Stimulated activated CD4-positive, alpha-beta T cell treated with anti-CD3 and anti-CD28 coated beads, Interleukin-1b, Interleukin-23, amount 100 ng/mL, for 24 hours (primary cell): ENCODE results near the gene ILDR2.

ENCODE experiments used
- DNase-seq, 4 experiments: peaks; one replicate each; pipeline ENCODE4 v3.0.0-alpha.2; 2020; ENCODE audit warnings: low read depth in 4 of 4, low spot score in 1 of 4

ILDR2 gene

DNA sequence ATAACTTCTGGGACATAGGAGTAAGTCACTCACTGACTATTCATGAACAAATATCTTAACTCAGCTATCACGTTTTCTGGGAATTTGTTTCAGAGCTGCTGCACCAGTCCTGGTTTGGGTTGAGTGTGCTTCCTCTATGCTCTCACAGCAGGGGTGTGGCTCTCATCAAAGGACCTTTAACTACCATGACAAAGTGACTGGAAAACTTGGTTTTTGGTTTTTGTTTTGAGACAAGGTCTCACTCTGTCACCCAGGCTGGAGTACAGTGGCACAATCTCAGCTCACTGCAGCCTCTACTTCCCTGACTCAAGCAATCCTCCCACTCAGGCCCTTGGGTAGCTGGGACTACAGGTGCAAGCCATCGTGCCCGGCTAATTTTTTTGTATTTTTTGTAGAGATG is 4.1 kb downstream of the ILDR2 start:
- no peak for DNase-seq

GRCh38 chr1:166969074-166969677 is 6.2 kb downstream of the ILDR2 start:
- DNase-seq: no peak

DNA sequence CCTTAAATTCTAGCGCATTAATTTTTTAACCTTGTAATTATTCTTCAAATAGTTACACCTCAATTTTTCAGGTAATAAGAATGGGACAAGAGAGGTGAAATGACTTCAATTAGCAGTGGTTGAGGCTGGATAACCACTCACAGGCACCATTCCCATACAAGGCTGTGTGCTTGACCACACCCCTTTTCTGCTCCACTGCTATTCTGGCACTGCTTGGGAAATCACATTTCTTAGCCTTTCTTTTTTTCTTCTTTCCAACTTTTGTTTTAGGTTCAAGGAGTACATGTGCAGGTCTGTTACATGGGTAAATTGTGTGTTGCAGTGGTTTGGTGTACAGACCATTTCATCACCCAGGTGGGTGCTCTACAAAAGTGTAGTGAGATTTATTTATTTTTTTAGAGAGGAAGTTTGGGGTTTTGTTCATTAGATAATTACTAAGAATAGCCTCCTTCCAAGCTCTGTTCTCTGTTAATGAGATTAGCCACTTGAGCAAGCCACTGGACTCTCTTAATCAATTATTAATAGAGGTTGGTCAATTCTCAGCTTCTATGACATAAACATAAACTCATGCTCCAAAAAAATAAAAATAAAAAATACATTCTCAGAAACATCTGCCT is 14.4 kb downstream of the ILDR2 start:
- no peak for DNase-seq

DNA sequence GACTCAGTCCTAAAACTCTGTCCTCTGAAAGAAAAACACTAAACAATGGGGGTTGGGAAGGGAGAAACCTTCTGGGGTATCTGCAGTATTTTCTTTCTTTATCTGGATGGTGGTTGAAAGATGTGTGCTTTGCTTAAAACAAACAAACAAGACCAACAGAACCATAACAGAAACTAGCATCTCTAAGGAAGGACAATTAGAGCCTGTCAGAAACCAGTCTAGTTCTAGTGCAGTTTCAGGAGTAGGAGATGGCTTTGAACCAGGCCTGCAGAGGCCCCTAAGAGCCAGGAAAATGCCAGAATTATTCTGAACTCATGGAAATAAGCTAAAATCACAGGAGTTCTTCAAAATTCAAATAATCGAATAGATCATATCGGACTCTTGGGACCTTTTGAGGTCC is 18.5 kb downstream of the ILDR2 start:
- no peak for DNase-seq

- DNase-seq: no peak
These were observed 19.1 kb downstream of the ILDR2 start for GRCh38 chr1:166956057-166956850.

DNA sequence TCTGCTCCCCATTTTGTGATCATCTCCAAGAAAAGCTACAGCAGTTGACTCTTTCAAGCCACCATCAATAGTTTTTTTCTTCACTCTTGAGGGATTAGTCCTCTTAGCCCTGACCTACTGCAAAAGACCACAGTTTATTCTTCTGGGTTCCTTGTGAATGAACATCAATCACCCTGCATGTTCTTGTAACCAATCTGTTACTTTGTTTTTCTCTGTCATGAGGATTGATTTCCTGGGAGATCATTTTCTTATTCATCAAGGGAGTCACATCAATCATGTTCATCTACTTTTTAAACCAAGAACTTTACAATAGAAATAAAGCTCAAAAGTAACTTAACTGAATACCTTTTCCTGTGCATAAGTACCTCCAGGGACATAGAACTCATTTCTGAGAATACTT is 21.8 kb downstream of the ILDR2 start:
- DNase-seq: no peak

DNA sequence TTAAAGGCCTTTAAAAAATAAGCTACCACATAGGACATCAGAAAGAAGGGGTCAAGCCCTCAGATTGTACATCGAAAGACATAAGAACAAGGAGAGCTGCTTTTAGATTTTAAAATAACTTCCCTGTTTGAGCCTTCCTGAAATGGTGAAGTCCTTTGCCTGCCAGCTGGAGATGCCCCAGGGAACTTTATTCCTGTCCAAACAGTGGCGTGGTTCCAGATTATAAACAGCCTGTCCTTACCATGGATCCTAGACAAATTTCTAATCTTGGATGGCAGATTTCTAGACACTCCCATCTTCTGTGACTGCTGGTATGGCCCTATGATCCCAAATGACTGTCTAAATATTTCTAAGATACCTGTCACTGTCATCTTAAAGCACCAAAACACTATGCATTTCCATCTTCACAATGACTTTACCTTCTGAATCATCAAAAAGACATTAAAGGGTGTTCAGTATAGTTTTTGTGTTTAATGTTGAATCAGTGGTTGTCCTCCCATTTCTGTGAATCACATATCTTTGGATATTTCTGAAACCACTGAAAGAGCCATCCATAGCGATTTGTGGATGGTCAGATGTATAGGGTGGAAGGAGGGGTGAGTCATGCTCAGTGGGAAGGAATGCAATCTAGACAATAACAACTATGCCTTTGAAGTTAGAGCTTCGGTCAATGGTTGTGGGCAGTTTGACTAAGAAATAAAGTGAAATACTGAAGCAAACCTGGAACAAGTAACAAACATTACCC is 23.2 kb downstream of the ILDR2 start:
- no peak for DNase-seq

- no peak for DNase-seq
These were observed 24.3 kb downstream of the ILDR2 start for GRCh38 chr1:166951050-166951449.

DNA sequence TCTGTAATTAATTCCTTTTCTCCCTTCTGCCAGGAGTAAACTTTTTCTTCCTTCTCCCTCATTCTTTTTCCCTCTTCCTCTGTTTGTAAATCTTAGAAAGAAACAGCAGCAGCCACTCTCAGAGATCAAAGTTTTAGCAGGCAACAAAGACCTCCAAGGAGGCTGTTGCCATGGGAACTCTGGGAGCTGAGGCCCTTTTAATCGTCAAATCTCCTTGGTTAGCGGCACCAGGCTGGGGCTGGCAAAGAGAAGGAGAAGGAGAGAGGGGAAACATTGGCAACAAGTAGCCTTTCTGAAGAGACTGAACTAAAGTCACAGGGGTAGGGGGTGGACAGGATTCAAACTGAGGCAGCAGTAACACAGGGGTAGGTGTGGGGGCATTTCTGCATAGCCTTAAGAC is 25.2 kb downstream of the ILDR2 start:
- no peak for DNase-seq

- no peak for DNase-seq
These were observed 26.4 kb downstream of the ILDR2 start for GRCh38 chr1:166948856-166949350.

GRCh38 chr1:166947398-166948043 is 27.8 kb downstream of the ILDR2 start:
- no peak for DNase-seq

- no peak for DNase-seq
These were observed 31.0 kb downstream of the ILDR2 start for GRCh38 chr1:166944186-166944967.

- no peak for DNase-seq
These were observed 35.5 kb downstream of the ILDR2 start for GRCh38 chr1:166939741-166940375.

GRCh38 chr1:166937962-166938361 is 37.4 kb downstream of the ILDR2 start:
- DNase-seq: no peak

DNA sequence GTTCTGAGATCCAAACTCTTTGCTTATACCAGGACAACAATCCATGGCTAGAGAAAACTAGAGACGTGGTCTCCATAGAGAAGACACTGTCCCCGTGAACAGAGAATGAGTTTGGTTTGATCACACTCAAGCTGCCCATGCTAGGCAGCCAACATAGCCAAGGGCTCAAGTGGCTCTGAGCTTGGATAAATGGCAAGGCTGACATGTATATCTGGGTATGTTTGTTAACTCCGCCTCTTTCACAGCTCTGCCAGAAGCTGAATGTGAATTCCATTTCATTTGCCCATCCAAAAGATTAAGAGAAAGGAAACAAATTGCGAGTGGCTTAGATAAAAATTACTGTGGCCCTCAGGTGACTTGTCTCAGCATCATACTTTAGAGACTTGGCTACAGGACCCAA is 38.0 kb downstream of the ILDR2 start:
- no peak for DNase-seq

GRCh38 chr1:166933633-166934032 is 41.7 kb downstream of the ILDR2 start:
- DNase-seq: no peak

- DNase-seq: no peak
These were observed 42.2 kb downstream of the ILDR2 start for GRCh38 chr1:166933140-166933539.

DNA sequence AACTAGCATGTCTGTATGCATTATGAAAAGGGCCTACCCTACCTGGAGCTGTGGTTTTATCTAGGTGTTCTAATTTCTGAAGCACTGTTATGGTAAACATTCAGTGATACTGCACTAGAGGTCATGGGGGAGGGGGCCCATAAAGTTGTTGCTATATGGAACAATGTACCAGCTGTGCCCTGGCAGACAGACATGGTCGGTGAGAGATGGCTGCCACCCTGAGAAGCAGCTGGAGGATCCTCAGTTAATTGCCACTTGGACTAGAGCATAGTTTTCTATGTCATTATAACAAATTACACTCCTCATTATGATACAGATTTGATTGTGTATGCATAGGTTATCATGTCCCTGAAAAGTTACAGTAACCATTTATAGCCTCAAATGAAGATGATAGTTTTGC is 45.4 kb downstream of the ILDR2 start:
- DNase-seq: no peak

- DNase-seq: no peak
These were observed 47.6 kb downstream of the ILDR2 start for GRCh38 chr1:166927701-166928100.
